ENCODE results near the gene ANTKMT. TPM values are rescaled to one million over a fixed set of nuclear protein-coding genes. Genes with fewer than 3 reads are reported as not detected.

The ANTKMT gene
- total and polyA plus RNA-seq, 4 donors = 14.0 to 29.7 (median 19.7) TPM

DNA sequence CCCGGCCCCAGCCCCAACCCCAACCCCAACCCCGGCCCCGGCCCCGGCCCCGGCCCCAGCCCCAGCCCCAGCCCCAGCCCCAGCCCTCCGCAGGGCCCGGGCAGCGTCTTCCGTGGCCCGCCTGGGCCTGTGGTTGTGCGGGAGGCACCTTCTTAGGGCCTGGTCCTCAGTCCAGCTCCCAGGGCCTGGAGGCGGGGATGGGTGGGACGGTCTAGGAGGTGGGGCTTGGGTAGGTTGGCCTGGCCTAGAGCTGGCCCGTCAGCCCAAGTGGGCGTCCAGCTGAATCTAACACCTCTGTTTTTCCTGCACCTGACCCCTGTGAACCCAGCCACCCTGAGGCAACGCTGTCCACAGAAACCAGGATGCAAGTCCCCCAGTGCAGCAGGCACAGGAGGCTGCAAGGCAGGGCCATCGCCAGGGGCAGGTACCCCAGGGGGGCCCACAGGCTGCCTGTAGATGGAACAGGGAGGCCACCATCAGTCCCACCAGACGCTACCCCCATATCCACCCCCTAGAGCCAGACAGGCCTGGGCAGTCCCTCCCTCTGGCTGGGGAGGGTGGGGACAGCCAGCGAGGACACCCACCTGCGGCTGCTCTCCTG lies 48.3 kb downstream of the ANTKMT start:
- 60% methylated on average over 20 of the region's 20 CpGs for WGBS
- Histone ChIP-seq H3K4me1 (ENCODE audit: control insufficient read depth in 4 of 4, insufficient read depth in 4 of 4, low read length in 3 of 4) (no peaks in the 10 kb centered on the region), H3K27me3 (ENCODE audit: control insufficient read depth in 4 of 4, insufficient read depth in 4 of 4, low read length in 3 of 4) (peaks cover 0 to 3% (median 0%) of the 10 kb centered on the region in 4 donors), H3K9ac (ENCODE audit: low read depth in 1 of 2, low read length in 2 of 2) (no peak overlapping the region), H3K4me3 (ENCODE audit: low read depth in 1 of 3, low read length in 3 of 3) (no peak overlapping the region), H3K27ac (ENCODE audit: low read depth in 1 of 2, low read length in 2 of 2) (no peak overlapping the region), H3K36me3 (ENCODE audit: control insufficient read depth in 4 of 4, insufficient read depth in 3 of 4, low read depth in 1 of 4, low read length in 3 of 4) (no peaks in the 10 kb centered on the region), H3K9me3 (ENCODE audit: control insufficient read depth in 4 of 4, low read length in 3 of 4) (no peaks in the 10 kb centered on the region)
- no peak for DNase-seq (ENCODE audit: low spot score)
- no peak for TF ChIP-seq TAF1 (conservative IDR thresholded peaks at IDR 0.05)
- TF ChIP-seq EGR1 (IDR thresholded peaks at IDR 0.05; ENCODE audit: low read depth in 2 of 2) = no peak
- TF ChIP-seq, protein P1, sequence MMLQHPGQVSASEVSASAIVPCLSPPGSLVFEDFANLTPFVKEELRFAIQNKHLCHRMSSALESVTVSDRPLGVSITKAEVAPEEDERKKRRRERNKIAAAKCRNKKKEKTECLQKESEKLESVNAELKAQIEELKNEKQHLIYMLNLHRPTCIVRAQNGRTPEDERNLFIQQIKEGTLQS (IDR thresholded peaks at IDR 0.05) = no peak
- TF ChIP-seq FOXA2 (IDR thresholded peaks at IDR 0.05) = no peak
- TF ChIP-seq, protein P2, sequence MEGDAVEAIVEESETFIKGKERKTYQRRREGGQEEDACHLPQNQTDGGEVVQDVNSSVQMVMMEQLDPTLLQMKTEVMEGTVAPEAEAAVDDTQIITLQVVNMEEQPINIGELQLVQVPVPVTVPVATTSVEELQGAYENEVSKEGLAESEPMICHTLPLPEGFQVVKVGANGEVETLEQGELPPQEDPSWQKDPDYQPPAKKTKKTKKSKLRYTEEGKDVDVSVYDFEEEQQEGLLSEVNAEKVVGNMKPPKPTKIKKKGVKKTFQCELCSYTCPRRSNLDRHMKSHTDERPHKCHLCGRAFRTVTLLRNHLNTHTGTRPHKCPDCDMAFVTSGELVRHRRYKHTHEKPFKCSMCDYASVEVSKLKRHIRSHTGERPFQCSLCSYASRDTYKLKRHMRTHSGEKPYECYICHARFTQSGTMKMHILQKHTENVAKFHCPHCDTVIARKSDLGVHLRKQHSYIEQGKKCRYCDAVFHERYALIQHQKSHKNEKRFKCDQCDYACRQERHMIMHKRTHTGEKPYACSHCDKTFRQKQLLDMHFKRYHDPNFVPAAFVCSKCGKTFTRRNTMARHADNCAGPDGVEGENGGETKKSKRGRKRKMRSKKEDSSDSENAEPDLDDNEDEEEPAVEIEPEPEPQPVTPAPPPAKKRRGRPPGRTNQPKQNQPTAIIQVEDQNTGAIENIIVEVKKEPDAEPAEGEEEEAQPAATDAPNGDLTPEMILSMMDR (IDR thresholded peaks at IDR 0.05; ENCODE audit: low read depth, low read length, missing input control) = no peak
- TF ChIP-seq SP1 (IDR thresholded peaks at IDR 0.05) = no peak
- TF ChIP-seq, protein P3, sequence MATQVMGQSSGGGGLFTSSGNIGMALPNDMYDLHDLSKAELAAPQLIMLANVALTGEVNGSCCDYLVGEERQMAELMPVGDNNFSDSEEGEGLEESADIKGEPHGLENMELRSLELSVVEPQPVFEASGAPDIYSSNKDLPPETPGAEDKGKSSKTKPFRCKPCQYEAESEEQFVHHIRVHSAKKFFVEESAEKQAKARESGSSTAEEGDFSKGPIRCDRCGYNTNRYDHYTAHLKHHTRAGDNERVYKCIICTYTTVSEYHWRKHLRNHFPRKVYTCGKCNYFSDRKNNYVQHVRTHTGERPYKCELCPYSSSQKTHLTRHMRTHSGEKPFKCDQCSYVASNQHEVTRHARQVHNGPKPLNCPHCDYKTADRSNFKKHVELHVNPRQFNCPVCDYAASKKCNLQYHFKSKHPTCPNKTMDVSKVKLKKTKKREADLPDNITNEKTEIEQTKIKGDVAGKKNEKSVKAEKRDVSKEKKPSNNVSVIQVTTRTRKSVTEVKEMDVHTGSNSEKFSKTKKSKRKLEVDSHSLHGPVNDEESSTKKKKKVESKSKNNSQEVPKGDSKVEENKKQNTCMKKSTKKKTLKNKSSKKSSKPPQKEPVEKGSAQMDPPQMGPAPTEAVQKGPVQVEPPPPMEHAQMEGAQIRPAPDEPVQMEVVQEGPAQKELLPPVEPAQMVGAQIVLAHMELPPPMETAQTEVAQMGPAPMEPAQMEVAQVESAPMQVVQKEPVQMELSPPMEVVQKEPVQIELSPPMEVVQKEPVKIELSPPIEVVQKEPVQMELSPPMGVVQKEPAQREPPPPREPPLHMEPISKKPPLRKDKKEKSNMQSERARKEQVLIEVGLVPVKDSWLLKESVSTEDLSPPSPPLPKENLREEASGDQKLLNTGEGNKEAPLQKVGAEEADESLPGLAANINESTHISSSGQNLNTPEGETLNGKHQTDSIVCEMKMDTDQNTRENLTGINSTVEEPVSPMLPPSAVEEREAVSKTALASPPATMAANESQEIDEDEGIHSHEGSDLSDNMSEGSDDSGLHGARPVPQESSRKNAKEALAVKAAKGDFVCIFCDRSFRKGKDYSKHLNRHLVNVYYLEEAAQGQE (IDR thresholded peaks at IDR 0.05) = no peak
- TF ChIP-seq, protein P4, sequence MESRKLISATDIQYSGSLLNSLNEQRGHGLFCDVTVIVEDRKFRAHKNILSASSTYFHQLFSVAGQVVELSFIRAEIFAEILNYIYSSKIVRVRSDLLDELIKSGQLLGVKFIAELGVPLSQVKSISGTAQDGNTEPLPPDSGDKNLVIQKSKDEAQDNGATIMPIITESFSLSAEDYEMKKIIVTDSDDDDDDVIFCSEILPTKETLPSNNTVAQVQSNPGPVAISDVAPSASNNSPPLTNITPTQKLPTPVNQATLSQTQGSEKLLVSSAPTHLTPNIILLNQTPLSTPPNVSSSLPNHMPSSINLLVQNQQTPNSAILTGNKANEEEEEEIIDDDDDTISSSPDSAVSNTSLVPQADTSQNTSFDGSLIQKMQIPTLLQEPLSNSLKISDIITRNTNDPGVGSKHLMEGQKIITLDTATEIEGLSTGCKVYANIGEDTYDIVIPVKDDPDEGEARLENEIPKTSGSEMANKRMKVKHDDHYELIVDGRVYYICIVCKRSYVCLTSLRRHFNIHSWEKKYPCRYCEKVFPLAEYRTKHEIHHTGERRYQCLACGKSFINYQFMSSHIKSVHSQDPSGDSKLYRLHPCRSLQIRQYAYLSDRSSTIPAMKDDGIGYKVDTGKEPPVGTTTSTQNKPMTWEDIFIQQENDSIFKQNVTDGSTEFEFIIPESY (IDR thresholded peaks at IDR 0.05) = no peak
- TF ChIP-seq FOXA1 (IDR thresholded peaks at IDR 0.05) = no peak
- no peak for TF ChIP-seq NR2F2 (IDR thresholded peaks at IDR 0.05)
- no peak for TF ChIP-seq JUND (IDR thresholded peaks at IDR 0.05)

DNA sequence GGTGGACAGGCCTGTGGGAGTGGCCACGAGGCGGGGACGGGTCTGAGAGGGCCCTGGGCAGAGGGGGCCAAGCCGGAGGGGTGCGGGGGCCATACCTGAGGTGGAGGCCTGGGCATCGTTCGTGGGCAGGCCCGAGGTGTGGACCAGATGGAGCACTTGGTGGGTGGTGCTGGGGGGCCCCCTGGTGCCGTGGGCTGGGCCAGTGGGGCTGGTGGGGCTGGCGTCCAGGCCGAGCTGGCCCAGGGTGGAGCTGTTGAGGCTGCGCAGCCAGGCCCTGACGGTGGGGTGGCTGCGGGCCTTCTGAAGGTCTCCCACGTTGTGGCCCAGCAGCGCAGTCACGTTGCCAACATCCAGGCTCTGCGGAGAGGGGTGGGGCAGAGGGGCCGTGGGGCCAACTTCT lies 49.0 kb downstream of the ANTKMT start:
- no peak for DNase-seq (ENCODE audit: low spot score)
- no peak overlapping the region for H3K4me3 ChIP-seq (ENCODE audit: low read depth in 1 of 3, low read length in 3 of 3)
- no peaks in the 10 kb centered on the region for H3K36me3 ChIP-seq (ENCODE audit: control insufficient read depth in 4 of 4, insufficient read depth in 3 of 4, low read depth in 1 of 4, low read length in 3 of 4)
- no peaks in the 10 kb centered on the region for H3K4me1 ChIP-seq (ENCODE audit: control insufficient read depth in 4 of 4, insufficient read depth in 4 of 4, low read length in 3 of 4)
- peaks cover 0 to 3% (median 0%) of the 10 kb centered on the region in 4 donors for H3K27me3 ChIP-seq (ENCODE audit: control insufficient read depth in 4 of 4, insufficient read depth in 4 of 4, low read length in 3 of 4)
- no peaks in the 10 kb centered on the region for H3K9me3 ChIP-seq (ENCODE audit: control insufficient read depth in 4 of 4, low read length in 3 of 4)
- WGBS = 86% methylated on average over 19 of the region's 19 CpGs
- H3K27ac ChIP-seq (ENCODE audit: low read depth in 1 of 2, low read length in 2 of 2) = no peak overlapping the region
- H3K9ac ChIP-seq (ENCODE audit: low read depth in 1 of 2, low read length in 2 of 2) = no peak overlapping the region
- TF ChIP-seq EGR1 (IDR thresholded peaks at IDR 0.05; ENCODE audit: low read depth in 2 of 2) = no peak
- TF ChIP-seq RXRA (IDR thresholded peaks at IDR 0.05) = no peak
- TF ChIP-seq GABPA (IDR thresholded peaks at IDR 0.05 in 1 of 2, conservative IDR thresholded peaks at IDR 0.05 in 1 of 2) = no peak
- TF ChIP-seq, protein P3 (IDR thresholded peaks at IDR 0.05) = no peak
- TF ChIP-seq, protein P1 (IDR thresholded peaks at IDR 0.05) = no peak
- no peak for TF ChIP-seq JUND (IDR thresholded peaks at IDR 0.05)
- TF ChIP-seq, protein P5, sequence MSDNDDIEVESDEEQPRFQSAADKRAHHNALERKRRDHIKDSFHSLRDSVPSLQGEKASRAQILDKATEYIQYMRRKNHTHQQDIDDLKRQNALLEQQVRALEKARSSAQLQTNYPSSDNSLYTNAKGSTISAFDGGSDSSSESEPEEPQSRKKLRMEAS (IDR thresholded peaks at IDR 0.05) = no peak
- TF ChIP-seq HNF4A (conservative IDR thresholded peaks at IDR 0.05) = no peak
- no peak for TF ChIP-seq RAD21 (IDR thresholded peaks at IDR 0.05)
- TF ChIP-seq SP1 (IDR thresholded peaks at IDR 0.05) = no peak
- no peak for TF ChIP-seq HNF4G (IDR thresholded peaks at IDR 0.05)
- TF ChIP-seq, protein P4 (IDR thresholded peaks at IDR 0.05) = no peak

All from liver (tissue), 9 donors.